ENCODE results near the gene RNU1-4.
"Not testable (repeated sequence)": the region's sequence is repeated elsewhere in the genome, so short reads cannot be mapped to it uniquely, and the experiment has no call there.

RNU1-4 gene

DNA sequence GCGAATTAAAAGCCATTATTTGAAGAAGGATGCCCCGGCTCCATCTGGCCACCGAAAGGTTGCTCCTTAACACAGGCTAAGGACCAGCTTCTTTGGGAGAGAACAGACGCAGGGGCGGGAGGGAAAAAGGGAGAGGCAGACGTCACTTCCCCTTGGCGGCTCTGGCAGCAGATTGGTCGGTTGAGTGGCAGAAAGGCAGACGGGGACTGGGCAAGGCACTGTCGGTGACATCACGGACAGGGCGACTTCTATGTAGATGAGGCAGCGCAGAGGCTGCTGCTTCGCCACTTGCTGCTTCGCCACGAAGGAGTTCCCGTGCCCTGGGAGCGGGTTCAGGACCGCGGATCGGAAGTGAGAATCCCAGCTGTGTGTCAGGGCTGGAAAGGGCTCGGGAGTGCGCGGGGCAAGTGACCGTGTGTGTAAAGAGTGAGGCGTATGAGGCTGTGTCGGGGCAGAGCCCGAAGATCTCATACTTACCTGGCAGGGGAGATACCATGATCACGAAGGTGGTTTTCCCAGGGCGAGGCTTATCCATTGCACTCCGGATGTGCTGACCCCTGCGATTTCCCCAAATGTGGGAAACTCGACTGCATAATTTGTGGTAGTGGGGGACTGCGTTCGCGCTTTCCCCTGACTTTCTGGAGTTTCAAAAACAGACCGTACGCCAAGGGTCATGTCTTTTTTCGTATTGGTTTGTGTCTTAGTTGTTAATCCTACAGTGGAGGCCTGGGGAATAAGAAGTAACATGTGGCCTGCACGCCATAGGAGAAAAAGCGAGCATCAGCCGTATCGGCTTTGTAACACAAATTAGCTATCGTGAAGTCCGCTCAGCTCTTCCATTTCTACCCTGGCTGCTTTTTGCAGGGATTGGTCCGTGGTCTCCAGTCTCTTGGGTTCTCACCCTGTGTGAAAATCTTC is at the start of gene RNU1-4:
RNU1-4 (plus strand) TSS at position 470 of the 918 bp plus-strand sequence.
- not testable (repeated sequence) for FAIRE-seq

GRCh38 chr1:16690971-16691682 is 49.2 kb upstream of the RNU1-4 start:
- not testable (repeated sequence) for FAIRE-seq

GRCh38 chr1:16692283-16692682 is 48.0 kb upstream of the RNU1-4 start:
- not testable (repeated sequence) for FAIRE-seq

DNA sequence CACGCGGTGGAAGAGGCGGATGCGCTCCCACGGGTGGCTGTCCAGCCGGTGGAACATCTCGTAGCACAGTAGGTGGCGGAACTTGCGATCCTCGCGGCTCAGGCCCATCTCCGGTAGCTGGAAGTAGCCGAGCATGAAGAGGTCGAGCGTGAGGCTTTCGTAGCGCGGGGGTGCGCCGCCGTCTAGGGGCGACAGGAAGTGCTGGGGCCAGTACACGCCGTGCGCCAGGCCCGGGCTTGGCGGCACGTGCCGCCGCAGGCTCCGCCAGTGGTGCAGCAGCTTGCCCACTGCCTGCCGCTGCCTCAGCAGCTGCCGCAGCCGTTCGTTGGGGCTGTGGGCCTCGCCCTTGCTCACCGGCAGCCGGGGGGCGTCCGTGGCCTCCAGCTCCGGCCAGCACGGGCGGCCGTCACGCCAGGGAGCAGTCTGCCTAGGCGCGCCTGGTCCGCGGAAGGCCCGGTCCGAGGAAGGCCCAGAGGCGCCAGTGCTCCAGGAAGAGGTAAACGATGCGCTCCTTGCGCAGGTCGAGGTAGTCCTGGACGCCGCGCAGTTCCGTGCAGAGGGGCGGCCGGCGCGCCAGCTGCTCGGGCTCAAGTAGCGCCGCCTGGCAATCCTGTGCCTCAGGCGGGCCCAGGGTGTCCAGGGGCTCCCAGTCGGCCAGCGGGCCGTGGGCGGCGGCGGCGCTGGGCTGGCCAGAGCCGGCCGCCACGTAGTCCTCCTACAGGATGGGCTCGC is 47.4 kb upstream of the RNU1-4 start:
- FAIRE-seq: not testable (repeated sequence)

GRCh38 chr1:16693449-16694307 is 46.6 kb upstream of the RNU1-4 start:
- FAIRE-seq: not testable (repeated sequence)

DNA sequence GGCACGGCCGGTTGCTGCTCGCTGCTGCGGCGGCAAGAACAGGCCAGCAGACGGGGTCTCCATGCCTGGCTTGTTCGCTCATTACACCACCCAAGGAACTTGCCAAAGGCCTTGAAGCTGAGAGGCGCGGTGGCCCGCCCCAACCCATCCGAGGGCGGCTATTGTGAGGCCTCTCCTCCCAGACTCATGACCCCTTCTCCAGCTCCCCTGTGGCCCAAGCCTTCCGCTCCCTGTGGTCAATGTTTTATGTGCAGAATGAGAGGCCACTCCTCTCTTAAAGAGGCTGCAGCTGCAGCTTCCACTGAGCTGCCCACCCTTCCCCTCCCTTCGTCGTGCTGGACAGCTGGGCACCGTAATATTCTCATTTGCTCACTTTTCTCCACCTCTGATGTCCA is 46.0 kb upstream of the RNU1-4 start:
- not testable (repeated sequence) for FAIRE-seq

GRCh38 chr1:16696507-16697150 is 43.7 kb upstream of the RNU1-4 start:
- FAIRE-seq: not testable (repeated sequence)

- not testable (repeated sequence) for FAIRE-seq
Observed at GRCh38 chr1:16697152-16697551, 43.2 kb upstream of the RNU1-4 start.

GRCh38 chr1:16699440-16699839 is 40.9 kb upstream of the RNU1-4 start:
- not testable (repeated sequence) for FAIRE-seq

DNA sequence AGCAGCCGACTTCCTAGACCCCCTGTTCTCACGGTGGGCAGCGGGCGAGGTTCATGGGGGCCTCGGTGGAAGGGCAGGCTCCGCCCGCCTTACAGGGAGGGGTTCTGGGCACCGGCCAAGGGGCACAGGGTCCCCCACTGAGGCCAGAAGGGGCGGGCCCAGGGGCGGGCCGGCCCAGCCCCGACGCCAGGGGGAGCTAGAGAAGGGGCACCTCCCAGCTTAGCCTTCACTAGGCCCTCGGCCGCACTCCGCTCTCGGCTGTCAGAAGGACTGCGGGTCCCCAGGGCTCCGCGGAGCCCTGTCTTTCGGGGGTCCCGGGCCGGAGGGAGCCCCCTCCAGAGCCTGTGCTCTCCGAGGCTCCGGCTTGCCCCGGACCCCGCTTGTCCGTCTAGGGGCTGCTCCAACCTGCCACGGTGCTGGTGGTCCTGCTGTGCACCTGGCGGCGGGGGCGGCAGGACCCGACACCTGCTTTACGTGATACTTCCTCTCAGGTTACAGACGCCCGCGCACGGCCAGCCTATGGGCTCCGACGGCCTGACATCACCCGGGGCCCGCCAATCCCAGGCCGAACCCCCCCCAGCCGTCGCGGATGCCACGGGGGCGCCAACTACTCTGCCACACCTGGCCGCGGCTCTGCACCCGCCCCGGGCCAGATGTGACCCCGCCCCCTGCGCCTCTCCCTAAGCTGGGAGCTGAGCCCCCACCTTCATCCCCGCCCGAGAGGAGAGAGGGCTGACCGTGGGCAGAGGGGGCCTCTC is 40.0 kb upstream of the RNU1-4 start:
- not testable (repeated sequence) for FAIRE-seq

DNA sequence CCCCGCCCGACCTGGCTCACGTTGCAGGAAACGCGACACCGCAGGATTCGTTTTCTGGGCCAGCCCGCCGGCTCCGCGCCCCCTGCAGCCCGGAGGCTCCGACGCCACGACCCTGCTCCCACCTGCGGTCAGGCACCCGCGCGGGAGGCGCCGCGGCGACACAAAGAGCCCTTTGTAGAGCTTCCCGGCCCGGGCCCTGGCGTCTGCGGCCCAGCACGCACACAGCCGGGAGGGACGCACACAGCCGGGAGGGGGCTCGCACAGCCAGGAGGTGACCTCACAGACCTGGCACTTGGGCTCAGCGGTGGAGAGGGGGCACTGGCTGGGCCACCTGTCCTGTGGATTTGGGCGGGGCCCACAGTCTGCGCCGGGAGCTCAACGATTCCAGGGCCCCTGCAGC is 39.1 kb upstream of the RNU1-4 start:
- FAIRE-seq: not testable (repeated sequence)

DNA sequence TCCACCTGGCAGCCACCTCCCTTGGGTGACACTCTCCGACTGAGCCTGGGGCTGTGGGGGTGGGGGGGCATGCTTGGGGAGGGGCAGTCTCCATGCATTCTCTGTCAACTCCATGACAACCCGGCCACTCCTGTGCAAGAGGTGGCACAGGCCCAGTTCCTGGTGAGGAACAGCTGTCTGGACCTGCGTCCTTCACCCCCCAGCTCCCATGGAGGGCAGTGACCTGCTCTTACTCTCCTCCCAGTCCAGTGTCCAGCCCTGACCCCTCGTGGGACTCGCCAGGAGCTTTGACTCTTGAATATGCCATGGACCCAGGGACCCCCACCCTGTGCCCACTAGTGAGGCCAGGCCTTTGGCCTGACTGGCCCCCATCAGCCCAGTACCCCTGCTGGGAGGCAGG is 38.0 kb upstream of the RNU1-4 start:
- not testable (repeated sequence) for FAIRE-seq

DNA sequence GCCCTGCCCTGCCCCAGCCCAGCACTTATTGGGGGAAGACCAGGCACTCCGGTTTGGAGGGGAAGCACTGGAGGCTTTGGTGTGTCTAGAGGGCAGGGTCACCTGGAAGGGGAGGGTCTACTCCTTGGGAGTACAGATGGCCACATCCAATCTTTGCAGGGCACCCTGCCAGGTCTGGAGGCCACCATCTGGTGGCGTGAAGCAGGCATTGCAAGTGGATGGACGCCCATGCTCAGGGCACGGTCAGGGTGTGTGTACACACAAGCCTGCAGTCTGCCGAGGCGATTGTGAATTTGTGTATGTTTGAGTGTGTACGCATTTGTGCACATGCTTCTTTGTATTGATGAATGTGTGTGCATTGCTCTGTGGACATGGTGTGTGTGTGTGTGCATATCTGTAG is 37.2 kb upstream of the RNU1-4 start:
- not testable (repeated sequence) for FAIRE-seq

DNA sequence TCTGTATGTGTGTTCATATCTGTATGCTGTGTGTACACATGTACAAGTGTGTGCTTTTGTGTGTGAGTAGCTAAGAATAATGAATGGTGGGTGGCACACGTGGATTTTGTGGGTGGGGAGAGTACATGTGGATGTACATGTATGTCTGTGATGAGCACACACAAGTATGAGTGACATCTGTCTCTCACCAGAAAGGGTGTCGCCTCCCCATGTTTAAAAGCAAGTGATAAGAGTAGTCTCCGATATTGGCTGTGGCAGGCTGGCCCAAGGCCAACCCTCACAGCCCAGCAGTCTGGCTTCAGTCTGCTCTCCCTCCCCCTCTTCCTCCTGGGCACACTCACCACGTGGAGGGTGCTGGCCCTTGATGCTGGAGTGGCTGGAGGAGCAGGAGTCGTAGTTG is 36.7 kb upstream of the RNU1-4 start:
- FAIRE-seq: not testable (repeated sequence)

DNA sequence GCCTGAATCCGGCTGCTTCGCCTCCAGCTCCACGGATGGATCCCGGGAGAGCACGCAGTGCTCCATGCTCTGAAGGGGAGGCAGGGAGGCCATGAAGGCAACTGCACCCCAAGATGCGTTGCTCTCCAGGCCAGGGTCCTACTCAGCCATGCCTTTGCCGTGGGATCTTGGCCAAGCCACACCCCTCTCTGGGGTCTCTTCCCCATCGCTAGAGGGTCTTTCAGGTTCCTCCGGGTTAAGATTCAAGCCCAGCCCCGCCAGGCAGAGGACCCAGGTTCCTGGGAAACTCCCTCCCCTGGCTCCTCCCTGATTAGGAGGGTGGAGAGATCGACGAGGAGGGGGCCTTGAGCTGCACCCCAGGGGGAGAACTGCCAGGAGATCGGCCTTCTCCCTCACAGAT is 36.2 kb upstream of the RNU1-4 start:
- not testable (repeated sequence) for FAIRE-seq

DNA sequence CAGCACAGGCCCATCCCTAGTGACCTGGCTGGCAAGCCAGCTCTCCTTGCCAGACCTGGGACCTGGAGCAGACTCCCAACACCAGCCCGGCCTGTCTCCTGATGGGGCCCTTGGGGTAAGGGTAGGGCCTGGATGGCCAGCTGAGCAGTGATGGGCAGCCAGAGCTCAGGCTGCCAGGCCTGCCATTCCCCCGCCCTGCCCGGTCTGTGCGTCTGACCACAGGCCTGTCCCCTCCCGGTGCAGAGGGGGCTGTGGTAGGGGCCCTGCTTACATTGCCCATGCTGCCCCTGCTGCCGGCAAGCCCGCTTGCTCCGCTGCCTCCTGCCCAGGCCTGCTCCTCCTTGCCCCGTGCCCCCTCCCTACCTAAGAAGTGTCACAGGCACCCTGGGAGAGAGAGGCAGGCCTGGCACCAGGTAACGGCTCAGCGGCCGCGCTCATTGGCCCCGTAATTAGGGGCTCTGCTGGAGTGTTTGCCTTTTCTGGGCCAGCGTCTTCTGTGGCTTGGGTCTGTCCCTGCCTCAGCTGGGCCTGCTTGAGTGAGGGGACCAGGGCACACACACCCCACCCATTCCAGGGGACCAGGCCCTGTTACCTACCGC is 35.7 kb upstream of the RNU1-4 start:
- FAIRE-seq: not testable (repeated sequence)

DNA sequence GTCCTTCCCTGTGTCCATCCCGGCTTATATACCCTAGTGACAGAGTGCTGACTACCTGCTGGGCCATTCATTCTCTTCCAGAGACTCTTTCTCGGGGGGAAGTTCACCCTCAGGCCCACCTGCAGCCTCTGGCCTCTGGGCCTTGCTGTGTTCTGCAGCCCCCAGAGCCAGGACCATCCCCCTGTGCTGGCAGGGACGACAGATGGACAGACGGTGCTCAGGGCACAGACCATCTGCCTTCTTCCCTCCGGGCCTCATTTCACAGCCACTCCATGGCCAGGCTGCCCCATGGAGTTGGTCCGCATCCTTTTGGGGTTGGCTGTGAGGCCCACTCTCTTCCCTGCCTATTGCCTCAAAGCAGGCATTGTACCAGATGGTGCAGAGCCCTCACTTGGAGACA is 34.0 kb upstream of the RNU1-4 start:
- FAIRE-seq: not testable (repeated sequence)

GRCh38 chr1:16707130-16708093 is 32.9 kb upstream of the RNU1-4 start:
- FAIRE-seq: not testable (repeated sequence)

DNA sequence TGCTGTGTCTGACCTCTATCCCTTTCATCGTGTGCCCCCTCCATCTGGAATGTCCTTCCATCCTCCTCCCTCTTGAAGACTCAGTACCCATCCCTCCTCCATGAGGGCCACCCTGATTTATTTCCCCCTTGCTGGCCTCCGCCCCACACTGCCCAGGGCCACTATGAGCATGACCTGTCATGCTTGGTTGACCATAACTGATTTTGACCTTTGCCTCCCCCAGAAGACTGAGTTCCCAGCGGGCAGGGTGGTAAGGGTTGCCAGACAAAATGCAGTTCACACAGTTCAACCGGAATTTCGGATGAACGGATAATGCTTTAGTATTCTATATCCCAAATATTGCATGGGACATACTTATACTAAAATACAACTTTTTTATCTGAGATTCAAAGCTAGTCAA is 31.6 kb upstream of the RNU1-4 start:
- FAIRE-seq: not testable (repeated sequence)

All from A204.1 (cell line).